ENCODE data around the gene NR2C2AP.

GRCh38 chr19:19152668-19153384, 50.4 kb downstream of the NR2C2AP start:
- TF ChIP-seq, protein P1, sequence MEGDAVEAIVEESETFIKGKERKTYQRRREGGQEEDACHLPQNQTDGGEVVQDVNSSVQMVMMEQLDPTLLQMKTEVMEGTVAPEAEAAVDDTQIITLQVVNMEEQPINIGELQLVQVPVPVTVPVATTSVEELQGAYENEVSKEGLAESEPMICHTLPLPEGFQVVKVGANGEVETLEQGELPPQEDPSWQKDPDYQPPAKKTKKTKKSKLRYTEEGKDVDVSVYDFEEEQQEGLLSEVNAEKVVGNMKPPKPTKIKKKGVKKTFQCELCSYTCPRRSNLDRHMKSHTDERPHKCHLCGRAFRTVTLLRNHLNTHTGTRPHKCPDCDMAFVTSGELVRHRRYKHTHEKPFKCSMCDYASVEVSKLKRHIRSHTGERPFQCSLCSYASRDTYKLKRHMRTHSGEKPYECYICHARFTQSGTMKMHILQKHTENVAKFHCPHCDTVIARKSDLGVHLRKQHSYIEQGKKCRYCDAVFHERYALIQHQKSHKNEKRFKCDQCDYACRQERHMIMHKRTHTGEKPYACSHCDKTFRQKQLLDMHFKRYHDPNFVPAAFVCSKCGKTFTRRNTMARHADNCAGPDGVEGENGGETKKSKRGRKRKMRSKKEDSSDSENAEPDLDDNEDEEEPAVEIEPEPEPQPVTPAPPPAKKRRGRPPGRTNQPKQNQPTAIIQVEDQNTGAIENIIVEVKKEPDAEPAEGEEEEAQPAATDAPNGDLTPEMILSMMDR (IDR thresholded peaks at IDR 0.05; ENCODE audit: low read length): no peak
- TF ChIP-seq EZH2 (optimal IDR thresholded peaks at IDR 0.05; ENCODE audit: low read depth, low read length): no peak
- TF ChIP-seq EZH2phosphoT487 (IDR thresholded peaks at IDR 0.05; ENCODE audit: low read length): no peak

Measured in MM.1S (cell line).